Stimulated activated naive CD8-positive, alpha-beta T cell treated with anti-CD3 and anti-CD28 coated beads, Interleukin-15, amount 100 ng/mL, for 72 hours (primary cell): Measurements from ENCODE around the gene LCE1C.

Experiments used
- ATAC-seq: fragments of 150-1000 bp; cut with Tn5 transposase; 2 replicates; pipeline ENCODE4 v1.10.0; 2021; ENCODE audit warnings: mild to moderate bottlenecking, moderate library complexity
- DNase-seq, 2 donors: peaks; one replicate each; pipeline ENCODE4 v3.0.0; 2021 to 2022
- H3K27ac Mint-ChIP-seq, 2 donors: one replicate each; pipeline ENCODE4 v1.8.0; 2022; ENCODE audit warnings: mild to moderate bottlenecking in 2 of 2, mixed read lengths in 2 of 2, moderate library complexity in 2 of 2
- H3K27me3 Mint-ChIP-seq: one replicate; pipeline ENCODE4 v1.8.0; 2022; ENCODE audit warnings: mixed read lengths
- H3K4me1 Mint-ChIP-seq: one replicate; pipeline ENCODE4 v1.8.0; 2022; ENCODE audit warnings: mild to moderate bottlenecking, mixed read lengths
- H3K4me3 Mint-ChIP-seq, 2 donors: one replicate each; pipeline ENCODE4 v1.8.0; 2022; ENCODE audit warnings: mild to moderate bottlenecking in 2 of 2, mixed read lengths in 2 of 2, moderate library complexity in 1 of 2
- H3K9me3 Mint-ChIP-seq, 2 donors: one replicate each; pipeline ENCODE4 v1.8.0; 2022; ENCODE audit warnings: mixed read lengths in 2 of 2

The LCE1C gene

DNA sequence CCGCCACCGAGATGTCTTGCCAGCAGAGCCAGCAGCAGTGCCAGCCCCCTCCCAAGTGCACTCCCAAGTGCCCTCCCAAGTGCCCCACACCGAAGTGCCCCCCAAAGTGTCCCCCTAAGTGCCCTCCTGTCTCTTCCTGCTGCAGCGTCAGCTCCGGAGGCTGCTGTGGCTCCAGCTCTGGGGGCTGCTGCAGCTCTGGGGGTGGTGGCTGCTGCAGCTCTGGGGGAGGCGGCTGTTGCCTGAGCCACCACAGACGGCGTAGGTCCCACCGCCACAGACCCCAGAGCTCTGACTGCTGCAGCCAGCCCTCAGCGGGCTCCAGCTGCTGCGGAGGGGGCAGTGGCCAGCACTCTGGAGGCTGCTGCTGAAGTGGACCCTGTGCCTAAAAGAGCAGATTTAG lies 30.1 kb downstream of the LCE1C start:
- no peak for ATAC-seq
- H3K27ac Mint-ChIP-seq = no peak overlapping the region
- no peak overlapping the region for H3K4me3 Mint-ChIP-seq
- H3K27me3 Mint-ChIP-seq = peaks cover 45% of the 10 kb centered on the region
- no peak for DNase-seq
- no peaks in the 10 kb centered on the region for H3K4me1 Mint-ChIP-seq
- peaks cover 6 to 12% of the 10 kb centered on the region in 2 donors for H3K9me3 Mint-ChIP-seq

DNA sequence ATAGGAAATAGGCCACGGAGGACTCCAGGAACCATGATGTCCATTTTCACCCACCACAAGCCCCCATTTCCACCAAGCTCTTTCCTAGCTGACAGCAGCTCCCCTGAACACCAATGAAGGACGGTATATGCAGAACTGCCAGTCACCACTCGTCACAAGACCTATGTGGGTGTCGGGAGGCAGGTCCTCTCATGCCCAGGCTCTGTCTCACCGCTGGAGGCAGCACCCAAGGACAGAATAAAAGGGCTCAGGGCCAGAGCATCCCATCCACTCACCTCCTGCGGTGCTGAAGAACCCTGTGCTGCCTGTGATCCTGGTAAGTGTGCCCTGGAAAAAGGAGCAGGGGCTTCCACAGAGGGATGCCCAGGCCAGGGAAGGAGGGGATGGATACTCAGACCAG lies 31.6 kb downstream of the LCE1C start, which contains the start of gene LCE1F:
Gene LCE1F, plus strand, starts transcription at position 266 of the 400 bp plus-strand sequence. CDS start 1,232 bp downstream, outside the sequence.
- no peak within 1 kb of the TSS for H3K4me3 Mint-ChIP-seq
- ATAC-seq = no peak
- H3K4me1 Mint-ChIP-seq = no peaks in the 10 kb centered on the region
- DNase-seq = no peak
- peak within 1 kb of the TSS in 1 of 2 donors; percentile 68 for H3K27ac Mint-ChIP-seq
- H3K9me3 Mint-ChIP-seq = peaks cover 8 to 12% of the 10 kb centered on the region in 2 donors
- H3K27me3 Mint-ChIP-seq = peaks cover 45% of the 10 kb centered on the region

DNA sequence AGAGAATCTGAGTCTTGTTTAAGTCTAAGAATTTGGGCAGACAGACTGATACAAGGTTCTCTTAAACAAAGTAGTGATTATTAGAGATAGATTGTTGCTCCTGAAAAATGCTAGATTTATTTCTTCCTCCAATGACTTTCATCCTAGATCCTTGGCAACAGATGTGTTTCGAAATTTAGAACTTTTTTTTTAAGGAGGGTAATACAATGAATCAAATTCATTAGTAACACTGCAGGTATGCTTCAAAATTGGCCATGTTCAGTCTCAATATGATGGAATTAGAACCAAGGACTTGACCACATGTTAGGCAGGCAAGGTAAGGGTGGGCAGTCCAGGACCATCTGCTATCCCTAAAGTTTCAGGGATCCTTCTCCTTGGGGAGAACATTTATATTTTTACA lies 36.0 kb downstream of the LCE1C start:
- no peaks in the 10 kb centered on the region for H3K4me1 Mint-ChIP-seq
- peaks cover 8 to 12% of the 10 kb centered on the region in 2 donors for H3K9me3 Mint-ChIP-seq
- peaks cover 24% of the 10 kb centered on the region for H3K27me3 Mint-ChIP-seq
- DNase-seq (no peak), ATAC-seq (no peak)
- H3K4me3 Mint-ChIP-seq = no peak overlapping the region
- no peak overlapping the region for H3K27ac Mint-ChIP-seq

DNA sequence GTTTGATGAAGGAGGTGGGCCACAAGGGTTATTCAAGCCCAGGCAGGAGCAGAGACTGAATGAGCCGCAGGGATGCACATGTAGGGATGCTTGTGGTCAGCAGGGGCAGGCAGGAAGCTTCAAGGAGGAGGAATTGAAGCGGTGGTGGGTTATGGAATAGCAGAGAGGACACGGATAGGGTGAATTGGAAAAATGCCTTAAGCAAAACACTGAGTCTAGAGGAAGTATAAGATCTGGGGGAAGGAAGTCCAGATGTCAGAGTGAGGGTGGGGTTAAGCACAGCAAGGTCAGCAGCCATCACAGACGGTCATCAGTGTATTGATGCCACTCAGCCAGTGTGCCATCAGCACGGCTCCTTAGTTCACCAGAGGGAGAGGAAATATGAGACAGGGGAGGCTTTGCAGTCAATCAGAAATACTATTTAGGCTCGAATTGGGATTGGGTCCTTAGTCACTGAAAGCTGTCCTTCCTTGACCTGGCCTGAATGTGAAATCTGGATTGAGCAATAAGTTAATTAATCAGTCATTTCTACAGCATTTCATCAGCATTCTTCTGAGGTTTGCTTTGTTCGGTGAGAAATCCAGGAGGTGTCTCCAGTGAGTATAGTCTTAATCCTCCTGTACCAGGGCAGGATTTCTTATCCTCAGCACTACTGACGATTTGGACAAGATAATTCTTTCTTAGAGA lies 37.5 kb downstream of the LCE1C start:
- H3K27ac Mint-ChIP-seq = no peak overlapping the region
- peaks cover 17% of the 10 kb centered on the region for H3K27me3 Mint-ChIP-seq
- no peaks in the 10 kb centered on the region for H3K4me1 Mint-ChIP-seq
- DNase-seq (no peak), ATAC-seq (no peak)
- H3K4me3 Mint-ChIP-seq = no peak overlapping the region
- H3K9me3 Mint-ChIP-seq = peaks cover 6 to 8% of the 10 kb centered on the region in 2 donors

GRCh38 chr1:152761609-152762213 lies 44.7 kb downstream of the LCE1C start:
- no peaks in the 10 kb centered on the region for H3K4me1 Mint-ChIP-seq
- no peak for DNase-seq
- no peaks in the 10 kb centered on the region for H3K9me3 Mint-ChIP-seq
- ATAC-seq = no peak
- H3K27ac Mint-ChIP-seq = peak overlapping the region in 1 of 2 donors; percentile 35
- H3K4me3 Mint-ChIP-seq = no peak overlapping the region
- peaks cover 36% of the 10 kb centered on the region for H3K27me3 Mint-ChIP-seq

DNA sequence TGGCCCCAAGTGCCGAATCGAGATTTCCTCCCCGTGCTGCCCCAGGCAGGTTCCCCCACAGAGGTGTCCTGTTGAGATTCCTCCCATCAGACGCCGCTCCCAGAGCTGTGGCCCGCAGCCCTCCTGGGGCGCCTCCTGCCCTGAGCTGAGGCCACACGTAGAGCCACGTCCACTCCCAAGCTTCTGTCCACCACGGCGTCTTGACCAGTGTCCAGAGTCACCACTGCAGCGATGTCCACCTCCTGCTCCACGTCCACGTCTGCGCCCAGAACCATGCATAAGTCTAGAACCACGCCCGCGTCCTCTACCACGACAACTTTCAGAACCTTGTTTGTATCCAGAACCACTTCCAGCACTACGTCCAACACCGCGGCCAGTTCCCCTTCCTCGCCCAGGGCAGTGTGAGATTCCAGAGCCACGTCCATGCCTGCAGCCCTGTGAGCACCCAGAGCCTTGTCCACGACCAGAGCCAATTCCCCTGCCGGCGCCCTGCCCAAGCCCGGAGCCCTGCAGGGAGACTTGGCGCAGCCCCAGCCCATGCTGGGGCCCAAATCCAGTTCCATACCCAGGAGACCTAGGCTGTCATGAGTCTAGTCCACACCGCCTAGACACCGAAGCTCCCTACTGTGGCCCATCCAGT lies 45.8 kb downstream of the LCE1C start:
- Mint-ChIP-seq H3K27ac (peak overlapping the region in 1 of 2 donors; percentile 11), H3K9me3 (no peaks in the 10 kb centered on the region), H3K27me3 (peaks cover 35% of the 10 kb centered on the region), H3K4me3 (no peak overlapping the region), H3K4me1 (no peaks in the 10 kb centered on the region)
- ATAC-seq = no peak
- no peak for DNase-seq

DNA sequence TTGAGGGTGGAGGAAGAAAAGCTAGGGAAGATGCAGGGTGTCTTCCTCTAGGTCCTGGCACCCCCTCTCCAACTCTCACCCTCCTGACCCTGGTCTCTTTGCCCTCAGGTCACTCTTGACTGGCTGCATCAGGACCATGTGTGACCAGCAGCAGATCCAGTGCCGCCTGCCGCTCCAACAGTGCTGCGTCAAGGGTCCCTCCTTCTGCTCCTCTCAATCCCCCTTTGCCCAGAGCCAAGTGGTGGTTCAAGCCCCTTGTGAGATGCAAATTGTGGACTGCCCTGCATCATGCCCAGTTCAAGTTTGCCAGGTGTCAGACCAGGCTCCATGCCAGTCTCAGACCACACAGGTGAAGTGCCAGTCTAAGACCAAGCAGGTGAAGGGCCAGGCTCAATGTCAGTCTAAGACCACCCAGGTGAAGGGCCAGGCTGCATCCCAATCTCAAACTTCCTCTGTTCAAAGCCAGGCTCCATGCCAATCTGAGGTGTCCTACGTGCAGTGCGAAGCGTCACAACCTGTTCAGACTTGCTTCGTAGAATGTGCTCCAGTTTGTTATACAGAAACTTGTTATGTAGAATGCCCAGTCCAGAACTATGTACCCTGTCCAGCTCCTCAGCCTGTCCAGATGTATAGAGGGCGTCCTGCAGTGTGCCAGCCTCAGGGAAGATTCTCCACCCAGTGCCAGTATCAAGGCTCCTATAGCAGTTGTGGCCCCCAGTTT lies 46.8 kb downstream of the LCE1C start:
- Mint-ChIP-seq H3K27me3 (peaks cover 37% of the 10 kb centered on the region), H3K4me3 (no peak overlapping the region)

GRCh38 chr1:152758636-152759035 lies 47.8 kb downstream of the LCE1C start:
- H3K4me3 Mint-ChIP-seq = no peak overlapping the region
- H3K27ac Mint-ChIP-seq = no peak overlapping the region
- no peaks in the 10 kb centered on the region for H3K9me3 Mint-ChIP-seq
- ATAC-seq (no peak), DNase-seq (no peak)
- peaks cover 41% of the 10 kb centered on the region for H3K27me3 Mint-ChIP-seq
- no peaks in the 10 kb centered on the region for H3K4me1 Mint-ChIP-seq

More for the DNA sequence above, 46.8 kb downstream of the LCE1C start:
- DNase-seq = no peak
- no peak for ATAC-seq
- no peak overlapping the region for H3K27ac Mint-ChIP-seq
- H3K9me3 Mint-ChIP-seq = no peaks in the 10 kb centered on the region
- H3K4me1 Mint-ChIP-seq = no peaks in the 10 kb centered on the region

- no peaks in the 10 kb centered on the region for H3K4me1 Mint-ChIP-seq
- peaks cover 41% of the 10 kb centered on the region for H3K27me3 Mint-ChIP-seq
- H3K4me3 Mint-ChIP-seq = no peak within 1 kb of the TSS
- ATAC-seq (no peak), DNase-seq (no peak)
- H3K9me3 Mint-ChIP-seq = no peaks in the 10 kb centered on the region
- H3K27ac Mint-ChIP-seq = no peak within 1 kb of the TSS
Observed at GRCh38 chr1:152757747-152758146, 48.7 kb downstream of the LCE1C start, which contains the start of gene KPRP. KPRP (plus strand) TSS chr1:152758025; CDS start chr1:152759589, 1,564 bp downstream.

DNA sequence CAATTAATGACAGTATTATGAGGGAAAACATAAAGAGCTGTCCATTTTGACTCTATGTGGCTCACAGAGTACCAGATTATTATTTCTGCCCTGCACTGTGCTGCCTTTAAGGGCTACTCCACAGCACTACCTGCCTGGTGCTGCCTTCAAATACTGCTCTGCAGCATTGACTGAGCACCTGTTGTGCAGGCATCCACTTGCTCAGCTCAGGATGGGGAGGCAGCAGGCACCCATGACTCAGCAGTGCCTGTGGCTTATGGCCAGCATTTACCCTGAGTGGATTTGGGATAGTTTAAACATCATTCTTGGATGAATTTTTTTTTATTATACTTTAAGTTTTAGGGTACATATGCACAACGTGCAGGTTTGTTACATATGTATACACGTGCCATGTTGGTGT lies 49.6 kb downstream of the LCE1C start:
- peaks cover 5% of the 10 kb centered on the region for H3K4me1 Mint-ChIP-seq
- ATAC-seq = no peak
- H3K4me3 Mint-ChIP-seq = no peak overlapping the region
- H3K9me3 Mint-ChIP-seq = no peaks in the 10 kb centered on the region
- H3K27me3 Mint-ChIP-seq = peaks cover 40% of the 10 kb centered on the region
- no peak for DNase-seq
- no peak overlapping the region for H3K27ac Mint-ChIP-seq
